ENCODE measurements around the gene ALDH3B1. TPM values are rescaled to one million over a fixed set of nuclear protein-coding genes. Genes with fewer than 3 reads are reported as not detected.

Gene ALDH3B1
- total RNA-seq, 1 experiment from 2014 or later = 14.0 TPM

DNA sequence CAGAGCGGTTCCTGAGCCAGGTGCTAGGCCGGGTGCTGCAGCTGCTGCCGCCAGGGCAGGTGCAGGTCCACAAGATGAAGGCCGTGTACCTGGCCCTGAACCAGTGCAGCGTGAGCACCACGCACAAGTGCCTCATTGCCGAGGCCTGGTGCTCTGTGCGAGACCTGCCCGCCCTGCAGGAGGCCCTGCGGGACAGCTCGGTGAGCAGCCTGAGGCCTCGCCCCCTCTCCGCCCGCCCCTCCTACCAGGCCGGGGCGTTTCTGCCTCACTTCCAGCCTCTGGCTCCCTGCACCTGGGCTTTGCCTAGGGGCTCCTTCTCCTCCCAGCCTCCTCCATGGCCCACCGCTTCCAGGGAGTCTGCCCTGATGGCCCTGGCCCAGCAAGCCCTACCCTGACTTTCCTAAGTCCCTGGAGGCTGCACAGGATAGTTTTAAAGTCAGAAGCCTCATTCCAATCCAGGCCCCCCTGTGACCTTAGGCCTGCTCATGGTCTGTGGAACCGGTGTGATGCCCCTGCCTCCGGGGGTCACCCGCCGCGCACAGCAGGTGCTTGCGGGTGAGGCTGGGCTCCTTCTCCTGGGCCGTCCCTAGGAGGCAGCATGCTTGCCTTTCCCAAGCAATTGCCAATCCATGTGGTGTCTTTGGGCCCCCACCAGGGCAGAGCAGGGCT lies 34.2 kb downstream of the ALDH3B1 start:
- Histone ChIP-seq H3K36me3 (peaks cover 6% of the 10 kb centered on the region; the same call in 1 of the 2 replicates), H3K27me3 (no peaks in the 10 kb centered on the region), H3K9me3 (no peaks in the 10 kb centered on the region), H3K4me3 (no peak overlapping the region)
- no peak for DNase-seq

DNA sequence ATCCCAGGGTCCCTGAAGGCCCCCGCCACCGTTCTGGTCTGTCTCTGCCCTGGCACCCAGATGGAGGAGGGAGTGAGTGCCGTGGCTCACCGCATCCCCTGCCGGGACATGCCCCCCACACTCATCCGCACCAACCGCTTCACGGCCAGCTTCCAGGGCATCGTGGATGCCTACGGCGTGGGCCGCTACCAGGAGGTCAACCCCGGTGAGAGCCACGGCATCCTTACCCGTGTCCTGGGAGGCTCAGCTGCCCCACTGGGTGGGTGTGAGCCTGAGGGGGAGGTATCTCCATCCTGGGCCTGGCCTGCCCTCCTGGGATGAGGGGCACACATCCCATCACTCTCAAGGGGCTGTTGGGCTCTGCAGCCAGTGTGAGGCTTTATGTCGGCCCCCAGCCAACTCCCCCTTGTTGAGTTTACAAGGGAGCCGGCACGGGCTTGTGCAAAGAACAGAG lies 34.8 kb downstream of the ALDH3B1 start:
- Histone ChIP-seq H3K36me3 (peaks cover 7% of the 10 kb centered on the region; the same call in 1 of the 2 replicates), H3K9me3 (no peaks in the 10 kb centered on the region), H3K27me3 (no peaks in the 10 kb centered on the region), H3K4me3 (no peak overlapping the region)
- no peak for DNase-seq

DNA sequence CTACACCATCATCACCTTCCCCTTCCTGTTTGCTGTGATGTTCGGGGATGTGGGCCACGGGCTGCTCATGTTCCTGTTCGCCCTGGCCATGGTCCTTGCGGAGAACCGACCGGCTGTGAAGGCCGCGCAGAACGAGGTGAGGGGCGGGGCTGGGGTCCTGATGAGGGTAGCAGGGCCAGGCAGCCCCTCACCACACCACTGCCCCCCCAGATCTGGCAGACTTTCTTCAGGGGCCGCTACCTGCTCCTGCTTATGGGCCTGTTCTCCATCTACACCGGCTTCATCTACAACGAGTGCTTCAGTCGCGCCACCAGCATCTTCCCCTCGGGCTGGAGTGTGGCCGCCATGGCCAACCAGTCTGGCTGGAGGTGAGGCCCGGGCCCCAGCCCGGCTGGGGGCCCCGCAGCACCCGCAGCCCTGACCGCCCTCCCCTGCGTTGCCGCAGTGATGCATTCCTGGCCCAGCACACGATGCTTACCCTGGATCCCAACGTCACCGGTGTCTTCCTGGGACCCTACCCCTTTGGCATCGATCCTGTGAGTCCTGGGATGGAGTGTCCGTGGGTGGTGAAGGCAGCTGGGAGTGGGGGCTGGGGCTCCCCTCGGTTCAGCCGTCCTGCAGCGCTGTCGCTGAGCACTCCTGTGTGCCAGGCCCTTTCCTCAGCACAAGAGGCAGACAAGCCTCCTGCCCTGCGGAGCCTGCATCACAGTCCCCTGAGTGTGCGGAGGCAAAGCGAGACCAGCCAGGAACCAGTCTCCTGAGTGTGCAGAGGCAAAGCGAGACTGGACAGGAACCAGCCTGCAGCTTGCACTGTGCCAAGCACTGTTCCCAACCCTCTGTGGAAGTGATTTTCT lies 37.5 kb downstream of the ALDH3B1 start:
- H3K36me3 ChIP-seq = peaks cover 9% of the 10 kb centered on the region
- DNase-seq = no peak
- H3K9me3 ChIP-seq = no peaks in the 10 kb centered on the region
- H3K27me3 ChIP-seq = no peaks in the 10 kb centered on the region
- H3K4me3 ChIP-seq = no peak overlapping the region

GRCh38 chr11:68048681-68049508 lies 38.8 kb downstream of the ALDH3B1 start:
- no peak for DNase-seq
- peaks cover 9% of the 10 kb centered on the region for H3K36me3 ChIP-seq

DNA sequence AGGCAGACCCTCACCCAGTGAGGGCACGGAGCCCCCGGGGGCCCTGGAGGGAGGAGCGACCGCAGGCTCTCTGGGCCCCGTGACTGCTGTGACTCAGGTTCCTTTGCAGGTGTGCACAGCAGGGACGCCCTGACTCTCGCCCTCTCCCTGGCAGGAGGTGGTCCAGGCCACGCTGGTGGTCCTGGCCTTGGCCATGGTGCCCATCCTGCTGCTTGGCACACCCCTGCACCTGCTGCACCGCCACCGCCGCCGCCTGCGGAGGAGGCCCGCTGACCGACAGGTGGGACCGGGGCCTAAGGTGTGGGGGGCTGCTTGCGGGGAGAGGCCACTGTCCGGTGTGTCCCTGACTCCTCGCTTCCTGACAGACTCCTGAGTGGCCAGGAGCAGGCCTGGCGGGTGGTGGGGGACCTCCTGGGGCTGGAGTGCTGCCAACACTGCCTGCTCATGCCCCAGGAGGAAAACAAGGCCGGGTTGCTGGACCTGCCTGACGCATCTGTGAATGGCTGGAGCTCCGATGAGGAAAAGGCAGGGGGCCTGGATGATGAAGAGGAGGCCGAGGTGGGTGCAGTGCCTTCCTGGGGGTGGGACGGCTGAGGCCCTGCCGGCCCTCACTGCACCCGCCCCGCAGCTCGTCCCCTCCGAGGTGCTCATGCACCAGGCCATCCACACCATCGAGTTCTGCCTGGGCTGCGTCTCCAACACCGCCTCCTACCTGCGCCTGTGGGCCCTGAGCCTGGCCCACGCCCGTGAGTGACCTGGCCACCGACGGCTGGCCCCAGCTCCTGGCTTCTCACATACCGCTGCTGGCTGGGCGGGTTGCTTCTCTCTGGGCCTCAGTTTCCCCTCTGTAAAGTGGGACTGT lies 39.6 kb downstream of the ALDH3B1 start:
- H3K36me3 ChIP-seq = peaks cover 7% of the 10 kb centered on the region
- DNase-seq = no peak
- no peaks in the 10 kb centered on the region for H3K27me3 ChIP-seq
- H3K9me3 ChIP-seq = no peaks in the 10 kb centered on the region
- no peak overlapping the region for H3K4me3 ChIP-seq

More at GRCh38 chr11:68048681-68049508, 38.8 kb downstream of the ALDH3B1 start:
- Histone ChIP-seq H3K9me3 (no peaks in the 10 kb centered on the region), H3K27me3 (no peaks in the 10 kb centered on the region), H3K4me3 (no peak overlapping the region)

GRCh38 chr11:68050371-68050841 lies 40.3 kb downstream of the ALDH3B1 start:
- Histone ChIP-seq H3K4me3 (no peak overlapping the region), H3K36me3 (peaks cover 5% of the 10 kb centered on the region), H3K27me3 (no peaks in the 10 kb centered on the region), H3K9me3 (no peaks in the 10 kb centered on the region)
- no peak for DNase-seq

DNA sequence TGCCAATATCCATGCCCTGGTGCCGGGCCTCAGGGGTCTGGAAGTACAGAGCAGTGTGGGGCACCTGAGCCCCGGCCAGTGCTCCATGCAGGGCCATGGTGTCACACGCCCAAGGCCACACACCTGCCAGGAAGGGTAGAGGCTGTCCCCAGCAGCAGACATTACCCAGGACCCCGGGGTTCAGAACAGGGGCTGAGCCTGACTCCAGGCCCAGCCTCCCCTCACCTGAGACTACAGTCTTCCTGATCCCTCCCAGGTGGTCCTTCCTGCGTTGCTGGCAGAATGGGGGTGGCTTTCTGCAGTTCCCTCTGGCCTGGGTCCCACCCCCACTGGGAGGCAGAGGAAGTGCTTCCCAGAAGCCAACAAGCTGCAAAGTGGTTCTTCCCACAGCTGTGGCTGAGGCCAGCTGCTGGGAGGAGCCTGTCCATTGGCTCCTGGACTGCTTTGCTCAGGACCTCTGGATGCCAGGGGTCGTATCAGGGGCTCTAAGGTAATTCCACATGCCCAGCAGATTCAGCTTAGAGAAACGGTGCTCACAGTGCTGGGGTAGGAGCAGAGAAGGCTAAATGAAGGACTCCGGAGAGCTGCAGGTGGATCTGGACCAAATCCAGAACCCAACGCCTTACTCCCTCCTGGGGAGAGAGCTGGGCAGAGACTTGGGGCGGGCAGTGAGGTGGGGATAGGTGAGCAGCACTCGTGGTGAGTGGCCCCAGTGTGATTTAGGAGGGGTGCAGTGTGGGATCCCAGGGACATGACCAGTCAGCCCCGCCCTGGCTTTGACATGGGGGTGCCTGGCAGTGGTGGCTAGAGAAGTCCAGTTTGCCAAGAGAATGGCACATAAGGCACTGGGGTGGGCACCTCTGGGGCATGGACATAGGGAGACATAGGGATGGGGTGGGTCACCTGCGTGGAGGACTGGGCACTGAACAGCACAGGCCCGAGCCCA lies 41.3 kb downstream of the ALDH3B1 start:
- Histone ChIP-seq H3K9me3 (no peaks in the 10 kb centered on the region), H3K36me3 (peaks cover 5% of the 10 kb centered on the region), H3K27me3 (no peaks in the 10 kb centered on the region), H3K4me3 (no peak overlapping the region)
- no peak for DNase-seq

- DNase-seq = no peak
These were observed 42.2 kb downstream of the ALDH3B1 start for GRCh38 chr11:68052137-68052873.

DNA sequence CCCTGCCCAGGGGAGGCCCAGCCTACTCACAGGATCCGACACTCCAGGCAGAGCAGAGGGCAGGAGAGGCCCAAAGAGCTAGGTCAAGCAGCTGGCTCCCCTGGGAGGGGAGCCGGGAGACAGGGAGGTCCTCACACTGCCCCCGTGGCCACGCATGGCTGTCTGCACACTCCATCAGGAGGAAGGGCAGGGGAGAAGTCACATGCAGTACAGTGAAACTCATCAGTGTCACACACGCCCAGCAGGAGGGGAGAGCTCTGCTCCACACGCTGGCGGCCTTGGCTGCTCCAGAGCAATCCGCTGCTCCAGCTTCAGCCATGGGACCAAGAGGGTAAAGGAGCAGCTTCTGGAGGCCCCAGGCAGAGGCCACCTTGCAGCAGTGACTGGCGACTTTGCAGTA lies 43.0 kb downstream of the ALDH3B1 start:
- DNase-seq = no peak

More at GRCh38 chr11:68052137-68052873, 42.2 kb downstream of the ALDH3B1 start:
- Histone ChIP-seq H3K4me3 (no peak overlapping the region), H3K27me3 (no peaks in the 10 kb centered on the region), H3K9me3 (no peaks in the 10 kb centered on the region), H3K36me3 (peaks cover 5% of the 10 kb centered on the region)

DNA sequence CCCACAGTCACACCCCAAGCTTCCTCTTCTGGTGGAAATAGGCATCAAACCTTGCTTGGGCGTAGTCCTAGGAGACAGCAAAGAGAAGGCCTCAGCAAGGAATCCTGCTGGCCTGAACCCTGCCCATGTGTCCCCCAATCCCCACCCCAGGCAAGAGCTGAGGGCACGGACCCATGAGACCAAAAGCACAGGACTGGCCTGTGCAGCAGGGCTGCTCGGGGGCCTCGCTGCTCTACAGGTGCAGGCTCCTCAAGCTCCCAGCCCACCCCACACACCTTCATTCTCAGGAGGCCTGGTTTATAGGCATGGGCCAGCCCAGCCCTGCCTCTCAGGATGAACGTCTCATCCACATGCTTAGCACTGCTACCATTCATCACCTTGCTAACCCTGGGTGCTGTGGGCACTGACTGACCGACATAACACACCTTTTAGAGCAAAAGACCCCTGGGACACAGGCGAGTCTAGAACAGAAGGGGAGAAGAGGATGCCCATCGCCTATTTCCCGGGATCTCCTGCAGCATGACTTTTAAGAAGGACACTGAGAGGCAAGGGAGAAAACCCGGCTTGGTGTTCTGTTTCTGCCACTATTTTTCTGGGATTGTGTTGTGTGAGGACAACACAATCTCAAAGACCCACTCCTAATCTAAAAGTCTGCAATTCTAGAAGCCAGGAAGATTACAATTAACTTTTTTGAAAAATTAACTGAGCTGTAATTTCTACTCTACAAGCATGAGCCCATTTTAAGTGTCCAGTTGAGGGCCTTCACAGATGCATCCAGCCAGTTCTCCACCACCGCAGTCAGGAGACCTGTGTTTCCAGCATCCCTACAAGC lies 44.1 kb downstream of the ALDH3B1 start:
- peaks cover 3% of the 10 kb centered on the region for H3K36me3 ChIP-seq
- H3K27me3 ChIP-seq = no peaks in the 10 kb centered on the region
- H3K4me3 ChIP-seq = no peak overlapping the region
- H3K9me3 ChIP-seq = no peaks in the 10 kb centered on the region
- DNase-seq = no peak

More for the DNA sequence above, 43.0 kb downstream of the ALDH3B1 start:
- Histone ChIP-seq H3K36me3 (peaks cover 3% of the 10 kb centered on the region), H3K4me3 (no peak overlapping the region), H3K27me3 (no peaks in the 10 kb centered on the region), H3K9me3 (no peaks in the 10 kb centered on the region)

GRCh38 chr11:68056317-68057285 lies 46.5 kb downstream of the ALDH3B1 start:
- H3K36me3 ChIP-seq = peaks cover 7% of the 10 kb centered on the region
- H3K27me3 ChIP-seq = no peaks in the 10 kb centered on the region
- no peak for DNase-seq
- no peak overlapping the region for H3K4me3 ChIP-seq
- H3K9me3 ChIP-seq = no peaks in the 10 kb centered on the region

DNA sequence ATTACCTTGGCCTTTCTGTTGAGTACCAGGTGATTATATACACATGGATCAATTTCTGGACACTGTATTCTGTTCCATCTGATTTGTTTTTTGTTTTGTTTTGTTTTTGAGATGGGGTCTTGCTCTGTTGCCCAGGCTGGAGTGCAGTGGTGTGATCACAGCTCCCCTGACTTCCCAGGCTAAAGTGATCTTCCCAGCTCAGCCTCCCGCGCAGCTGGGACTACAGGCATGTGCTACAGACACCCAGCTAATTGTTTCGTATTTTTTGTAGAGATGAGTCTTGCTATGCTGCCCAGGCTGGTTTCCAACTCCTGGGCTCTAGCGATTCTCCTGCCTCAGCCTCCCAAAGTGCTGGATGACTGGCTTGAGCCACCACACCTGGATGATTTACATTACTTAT lies 47.7 kb downstream of the ALDH3B1 start:
- H3K9me3 ChIP-seq = no peaks in the 10 kb centered on the region
- no peaks in the 10 kb centered on the region for H3K27me3 ChIP-seq
- H3K4me3 ChIP-seq = no peak overlapping the region
- H3K36me3 ChIP-seq = peaks cover 7% of the 10 kb centered on the region
- DNase-seq = no peak

DNA sequence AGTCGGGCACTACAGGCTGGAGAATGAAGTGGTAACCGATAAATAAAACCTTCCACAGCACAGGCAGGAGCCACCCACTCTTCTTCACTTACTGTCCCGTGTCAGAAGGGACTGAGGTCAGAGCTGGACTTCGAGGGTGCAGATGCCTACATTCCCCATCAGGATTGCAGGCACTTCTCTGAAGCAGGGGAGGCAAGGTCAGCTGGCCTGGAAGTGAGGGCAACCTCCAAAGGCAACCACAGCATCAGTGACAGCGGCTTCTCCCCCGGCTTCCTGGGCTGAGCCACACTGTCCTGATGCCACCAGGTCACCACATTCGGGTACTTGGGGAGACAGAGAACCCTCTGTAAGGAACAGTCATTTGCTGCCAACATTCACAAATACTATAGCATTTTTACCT lies 51.4 kb downstream of the ALDH3B1 start:
- no peak for DNase-seq
- Histone ChIP-seq H3K9me3 (no peaks in the 10 kb centered on the region), H3K36me3 (peaks cover 10% of the 10 kb centered on the region), H3K4me3 (no peak overlapping the region), H3K27me3 (no peaks in the 10 kb centered on the region)
